PC-3 (cell line): Measurements from ENCODE around the gene DDX39B.

ENCODE experiments used
- CTCF ChIP-seq: fragments of 300-600 bp; sonication (generic); conservative IDR thresholded peaks from 2 replicates; pipeline ENCODE4 v1.5.1; 2017; ENCODE audit warnings: antibody characterized with exemption, low read depth, mild to moderate bottlenecking, low read length
- EZH2 ChIP-seq: fragments of 300-600 bp; sonication (generic); IDR thresholded peaks from one replicate; pipeline ENCODE4 v1.6.1; 2017; ENCODE audit warnings: antibody characterized with exemption, mild to moderate bottlenecking, low read length; ENCODE audit not compliant: unreplicated experiment
- EZH2phosphoT487 ChIP-seq: fragments of 300-600 bp; sonication (generic); IDR thresholded peaks from 2 replicates; pipeline ENCODE4 v1.6.1; 2018; ENCODE audit warnings: mild to moderate bottlenecking, antibody characterized with exemption, low read length, borderline replicate concordance

- no peak for TF ChIP-seq CTCF
- TF ChIP-seq EZH2 = no peak
- no peak for TF ChIP-seq EZH2phosphoT487
Measured at GRCh38 chr6:31490115-31490873, 51.5 kb downstream of the DDX39B start.
